ENCODE data around the gene MVD. TPM values are rescaled to one million over a fixed set of nuclear protein-coding genes. Genes with fewer than 3 reads are reported as not detected.
A peak's percentile ranks its signal among the peaks of the same experiment; 100 is the strongest.

The MVD gene
- total RNA-seq, 3 donors from 2014 or later = 17.4 to 21.3 (median 19.0) TPM

- intact Hi-C loops (cut with DNase I; ENCODE audit: low total_unique reads) = loop anchor here (10.0 kb wide), 1 partner anchor 711 kb away; no protein-coding TSS in a partner anchor
- Histone ChIP-seq H3K36me3 (no peaks in the 10 kb centered on the region), H3K4me3 (peak overlapping the region in 2 of 3 donors; percentile 7 to 41), H3K9me3 (no peaks in the 10 kb centered on the region), H3K4me1 (peaks cover 13 to 14% of the 10 kb centered on the region in 2 donors), H3K27me3 (no peaks in the 10 kb centered on the region), H3K27ac (peak overlapping the region in 1 of 2 donors; percentile 69)
- peak in 1 of 2 donors; percentile 37 for DNase-seq (ENCODE audit: low spot score in 2 of 2)
- no peak for TF ChIP-seq POLR2A (IDR thresholded peaks at IDR 0.05)
- no peak for TF ChIP-seq POLR2AphosphoS5 (IDR thresholded peaks at IDR 0.05)
- TF ChIP-seq, protein P1, sequence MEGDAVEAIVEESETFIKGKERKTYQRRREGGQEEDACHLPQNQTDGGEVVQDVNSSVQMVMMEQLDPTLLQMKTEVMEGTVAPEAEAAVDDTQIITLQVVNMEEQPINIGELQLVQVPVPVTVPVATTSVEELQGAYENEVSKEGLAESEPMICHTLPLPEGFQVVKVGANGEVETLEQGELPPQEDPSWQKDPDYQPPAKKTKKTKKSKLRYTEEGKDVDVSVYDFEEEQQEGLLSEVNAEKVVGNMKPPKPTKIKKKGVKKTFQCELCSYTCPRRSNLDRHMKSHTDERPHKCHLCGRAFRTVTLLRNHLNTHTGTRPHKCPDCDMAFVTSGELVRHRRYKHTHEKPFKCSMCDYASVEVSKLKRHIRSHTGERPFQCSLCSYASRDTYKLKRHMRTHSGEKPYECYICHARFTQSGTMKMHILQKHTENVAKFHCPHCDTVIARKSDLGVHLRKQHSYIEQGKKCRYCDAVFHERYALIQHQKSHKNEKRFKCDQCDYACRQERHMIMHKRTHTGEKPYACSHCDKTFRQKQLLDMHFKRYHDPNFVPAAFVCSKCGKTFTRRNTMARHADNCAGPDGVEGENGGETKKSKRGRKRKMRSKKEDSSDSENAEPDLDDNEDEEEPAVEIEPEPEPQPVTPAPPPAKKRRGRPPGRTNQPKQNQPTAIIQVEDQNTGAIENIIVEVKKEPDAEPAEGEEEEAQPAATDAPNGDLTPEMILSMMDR (IDR thresholded peaks at IDR 0.05) = no peak
Measured at GRCh38 chr16:88703486-88704309, 40.8 kb upstream of the MVD start.

GRCh38 chr16:88702371-88703210, 39.7 kb upstream of the MVD start:
- Histone ChIP-seq H3K36me3 (no peaks in the 10 kb centered on the region), H3K4me1 (peaks cover 13 to 14% of the 10 kb centered on the region in 2 donors), H3K9me3 (no peaks in the 10 kb centered on the region), H3K4me3 (peak overlapping the region in 2 of 3 donors; percentile 7 to 41), H3K27me3 (no peaks in the 10 kb centered on the region), H3K27ac (peak overlapping the region in 1 of 2 donors; percentile 79)
- no peak for DNase-seq (ENCODE audit: low spot score in 2 of 2)
- intact Hi-C loops (cut with DNase I; ENCODE audit: low total_unique reads) = loop anchor here (10.0 kb wide), 1 partner anchor 712 kb away; no protein-coding TSS in a partner anchor
- TF ChIP-seq POLR2AphosphoS5 (IDR thresholded peaks at IDR 0.05) = no peak
- no peak for TF ChIP-seq POLR2A (IDR thresholded peaks at IDR 0.05)
- TF ChIP-seq, protein P1 (IDR thresholded peaks at IDR 0.05) = no peak

DNA sequence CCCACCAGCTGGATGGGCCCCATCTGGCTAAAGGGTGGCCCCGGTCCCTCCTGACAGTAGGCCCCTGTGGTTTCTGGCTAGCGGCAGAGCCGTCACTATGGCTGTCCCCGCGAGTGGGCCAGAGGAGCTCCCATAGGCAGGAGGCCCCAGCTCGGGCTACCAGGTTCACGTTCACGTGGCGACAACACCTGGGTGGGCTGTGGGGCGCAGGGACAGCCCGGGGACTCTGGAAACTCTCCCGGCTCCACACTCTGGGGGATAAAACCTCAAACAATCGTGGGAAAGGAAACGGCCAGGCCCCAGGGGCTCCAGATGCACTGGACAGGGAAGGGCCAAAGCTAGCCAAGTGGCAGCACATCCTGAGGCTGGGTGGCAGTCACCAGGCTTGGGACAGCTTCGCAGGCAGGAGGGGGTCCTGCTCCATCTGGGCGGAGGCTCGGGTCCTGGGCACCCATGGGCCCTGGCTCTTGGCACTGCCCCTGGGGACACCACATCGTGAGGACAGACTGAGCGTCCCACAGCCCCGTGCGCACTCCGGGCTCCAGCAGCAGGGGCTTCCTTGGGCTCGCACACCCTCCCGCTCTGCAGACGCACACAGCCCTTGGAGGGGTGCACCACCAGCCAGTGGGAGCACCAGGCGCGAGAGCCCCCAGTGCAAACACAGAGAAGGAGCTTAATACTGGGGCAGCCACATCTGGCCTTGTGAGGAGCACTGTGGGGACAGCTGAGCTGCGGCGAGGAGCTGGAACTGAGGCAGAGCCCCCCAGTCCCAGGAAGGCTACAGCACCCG, 38.9 kb upstream of the MVD start:
- TF ChIP-seq POLR2A (IDR thresholded peaks at IDR 0.05) (no peak), POLR2AphosphoS5 (IDR thresholded peaks at IDR 0.05) (no peak)
- TF ChIP-seq, protein P1 (IDR thresholded peaks at IDR 0.05) = no peak
- Histone ChIP-seq H3K4me1 (peaks cover 7% of the 10 kb centered on the region in 2 donors), H3K4me3 (peak overlapping the region in 2 of 3 donors; percentile 11 to 39), H3K27ac (peak overlapping the region; percentile 25 to 79), H3K36me3 (no peaks in the 10 kb centered on the region), H3K9me3 (no peaks in the 10 kb centered on the region), H3K27me3 (no peaks in the 10 kb centered on the region)
- intact Hi-C loops (cut with DNase I; ENCODE audit: low total_unique reads) = loop anchor here (10.0 kb wide), 1 partner anchor 713 kb away; no protein-coding TSS in a partner anchor
- no peak for DNase-seq (ENCODE audit: low spot score in 2 of 2)

- peaks cover 6 to 7% of the 10 kb centered on the region in 2 donors for H3K4me1 ChIP-seq
- H3K27ac ChIP-seq = peak overlapping the region; percentile 25 to 79
- peak; percentile 60 to 80 for DNase-seq (ENCODE audit: low spot score in 2 of 2)
- no peak for TF ChIP-seq POLR2A (IDR thresholded peaks at IDR 0.05)
- TF ChIP-seq, protein P1 (IDR thresholded peaks at IDR 0.05) = no peak
- TF ChIP-seq POLR2AphosphoS5 (IDR thresholded peaks at IDR 0.05) = peak in 1 of 3 donors; percentile 26
- H3K9me3 ChIP-seq = no peaks in the 10 kb centered on the region
- peak overlapping the region in 2 of 3 donors; percentile 11 to 39 for H3K4me3 ChIP-seq
- H3K27me3 ChIP-seq = no peaks in the 10 kb centered on the region
- no peaks in the 10 kb centered on the region for H3K36me3 ChIP-seq
- intact Hi-C loops (cut with DNase I; ENCODE audit: low total_unique reads) = loop anchor here (10.0 kb wide), 1 partner anchor 714 kb away; no protein-coding TSS in a partner anchor
Measured at GRCh38 chr16:88700636-88701482, 38.0 kb upstream of the MVD start.

All from breast epithelium (tissue), 4 donors.